Tongue (tissue), 1 donor: Measurements from ENCODE around the gene DMC1. TPM values are rescaled to one million over a fixed set of nuclear protein-coding genes. Genes with fewer than 3 reads are reported as not detected.

Source experiments
- total RNA-seq: library from RNA; depleted of rRNA; stranded (reverse); fragments of >200 nt; gene quantifications from one replicate; pipeline ENCODE4 v1.2.3, GENCODE V29; 2014

Gene DMC1
- total RNA-seq, 1 donor from 2014 or later = 3.9 TPM

Other genes starting within 250 kb of the DMC1 start
- gene KCNJ4, start 115.0 kb downstream of the DMC1 start, total RNA-seq = not detected
- gene KDELR3, start 102.1 kb downstream of the DMC1 start, total RNA-seq = 22.3 TPM
- gene DDX17, start 63.9 kb downstream of the DMC1 start, total RNA-seq = 554 TPM
- gene FAM227A, start 86.2 kb upstream of the DMC1 start, total RNA-seq = 1.9 TPM
- 15.2 TPM for gene CBY1, start 86.5 kb upstream of the DMC1 start, total RNA-seq
- 58.8 TPM for gene TOMM22, start 111.8 kb upstream of the DMC1 start, total RNA-seq
- gene JOSD1, start 130.8 kb upstream of the DMC1 start, total RNA-seq = 47.1 TPM
- gene GTPBP1, start 135.8 kb upstream of the DMC1 start, total RNA-seq = 64.9 TPM
- gene SUN2, start 185.8 kb upstream of the DMC1 start, total RNA-seq = 173 TPM
- 9.3 TPM for gene DNAL4, start 224.0 kb upstream of the DMC1 start, total RNA-seq